Measurements from ENCODE around the gene MRPL11.
"Not testable (repeated sequence)": the region's sequence is repeated elsewhere in the genome, so short reads cannot be mapped to it uniquely, and the experiment has no call there.

DNA sequence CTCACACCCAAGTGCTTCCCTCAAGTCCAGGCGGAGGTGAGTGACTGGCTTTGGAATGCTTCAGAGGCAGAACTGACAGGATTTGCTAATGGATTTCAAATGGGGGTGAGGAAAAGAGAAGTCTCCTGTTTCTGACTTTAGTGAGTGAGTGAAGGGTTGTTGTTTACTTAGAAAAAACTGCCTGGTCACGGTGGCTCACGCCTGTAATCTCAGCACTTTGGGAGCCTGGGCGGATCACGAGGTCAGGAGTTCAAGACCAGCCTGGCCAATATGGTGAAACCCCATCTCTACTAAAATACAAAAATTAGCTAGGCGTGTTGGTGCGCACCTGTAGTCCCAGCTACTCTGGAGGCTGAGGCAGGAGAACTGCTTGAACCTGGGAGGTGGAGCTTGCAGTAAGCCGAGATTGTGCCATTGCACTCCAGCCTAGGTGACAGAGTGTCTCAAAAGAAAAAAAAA is 6.7 kb downstream of the MRPL11 start:
- TF ChIP-seq, protein P1, sequence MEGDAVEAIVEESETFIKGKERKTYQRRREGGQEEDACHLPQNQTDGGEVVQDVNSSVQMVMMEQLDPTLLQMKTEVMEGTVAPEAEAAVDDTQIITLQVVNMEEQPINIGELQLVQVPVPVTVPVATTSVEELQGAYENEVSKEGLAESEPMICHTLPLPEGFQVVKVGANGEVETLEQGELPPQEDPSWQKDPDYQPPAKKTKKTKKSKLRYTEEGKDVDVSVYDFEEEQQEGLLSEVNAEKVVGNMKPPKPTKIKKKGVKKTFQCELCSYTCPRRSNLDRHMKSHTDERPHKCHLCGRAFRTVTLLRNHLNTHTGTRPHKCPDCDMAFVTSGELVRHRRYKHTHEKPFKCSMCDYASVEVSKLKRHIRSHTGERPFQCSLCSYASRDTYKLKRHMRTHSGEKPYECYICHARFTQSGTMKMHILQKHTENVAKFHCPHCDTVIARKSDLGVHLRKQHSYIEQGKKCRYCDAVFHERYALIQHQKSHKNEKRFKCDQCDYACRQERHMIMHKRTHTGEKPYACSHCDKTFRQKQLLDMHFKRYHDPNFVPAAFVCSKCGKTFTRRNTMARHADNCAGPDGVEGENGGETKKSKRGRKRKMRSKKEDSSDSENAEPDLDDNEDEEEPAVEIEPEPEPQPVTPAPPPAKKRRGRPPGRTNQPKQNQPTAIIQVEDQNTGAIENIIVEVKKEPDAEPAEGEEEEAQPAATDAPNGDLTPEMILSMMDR (conservative IDR thresholded peaks at IDR 0.05), result not testable (repeated sequence)
- not testable (repeated sequence) for TF ChIP-seq EZH2 (IDR thresholded peaks at IDR 0.05; ENCODE audit: low read depth)

Data from PC-9 (cell line).